ENCODE results near the gene IL5. TPM values are rescaled to one million over a fixed set of nuclear protein-coding genes. Genes with fewer than 3 reads are reported as not detected.
A peak's percentile ranks its signal among the peaks of the same experiment; 100 is the strongest.

IL5 gene
- total and polyA plus RNA-seq, 2 of the 13 experiments (the other 11 are each of a cell fraction or from before 2014, with no cell fraction given): not detected

DNA sequence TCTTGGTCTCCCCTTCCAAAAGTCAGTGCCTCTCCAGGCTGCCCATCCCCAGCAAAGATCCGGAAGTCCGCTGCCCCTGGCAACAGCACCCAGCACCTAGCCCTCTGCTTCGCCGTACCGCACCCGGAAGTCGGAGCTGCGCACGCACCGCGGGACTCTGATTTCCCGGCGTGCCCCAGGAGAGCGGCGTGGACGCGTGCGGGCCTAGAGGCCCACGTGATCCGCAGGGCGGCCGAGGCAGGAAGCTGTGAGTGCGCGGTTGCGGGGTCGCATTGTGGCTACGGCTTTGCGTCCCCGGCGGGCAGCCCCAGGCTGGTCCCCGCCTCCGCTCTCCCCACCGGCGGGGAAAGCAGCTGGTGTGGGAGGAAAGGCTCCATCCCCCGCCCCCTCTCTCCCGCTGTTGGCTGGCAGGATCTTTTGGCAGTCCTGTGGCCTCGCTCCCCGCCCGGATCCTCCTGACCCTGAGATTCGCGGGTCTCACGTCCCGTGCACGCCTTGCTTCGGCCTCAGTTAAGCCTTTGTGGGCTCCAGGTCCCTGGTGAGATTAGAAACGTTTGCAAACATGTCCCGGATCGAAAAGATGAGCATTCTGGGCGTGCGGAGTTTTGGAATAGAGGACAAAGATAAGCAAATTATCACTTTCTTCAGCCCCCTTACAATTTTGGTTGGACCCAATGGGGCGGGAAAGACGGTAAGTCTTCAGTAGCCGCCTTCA is 13.6 kb upstream of the IL5 start, which contains the start of gene RAD50:
Gene RAD50 (plus strand): TSS at position 215 of the 715 bp plus-strand sequence. CDS start 348 bp downstream, at position 563.
- Histone ChIP-seq H3K9me3 (ENCODE audit: low read length) (no peaks in the 10 kb centered on the region), H3K36me3 (replicated peaks in 1 of 2; ENCODE audit: control insufficient read depth in 1 of 2, insufficient read depth in 2 of 2, low read length in 2 of 2) (peaks cover 7 to 14% of the 10 kb centered on the region in 2 experiments; a peak in 3 of 5 replicates), H3K27me3 (ENCODE audit: control insufficient read depth in 1 of 2, insufficient read depth in 2 of 2, low read length in 2 of 2) (no peaks in the 10 kb centered on the region; a peak in 1 of 5 replicates), H3K9ac (ENCODE audit: insufficient read depth, low read depth, low read length) (peak within 1 kb of the TSS; percentile 71), H3K79me2 (ENCODE audit: insufficient read depth, low read length) (peaks cover 31% of the 10 kb centered on the region), H3K4me3 (replicated peaks in 1 of 3; ENCODE audit: insufficient read depth in 1 of 3, low read depth in 2 of 3, low read length in 3 of 3) (peak within 1 kb of the TSS; percentile 71 to 73 (median 72)), H4K20me1 (ENCODE audit: insufficient read depth, low read length) (no peaks in the 10 kb centered on the region), H2AFZ (ENCODE audit: low read length) (peak within 1 kb of the TSS; percentile 43), H3K4me1 (ENCODE audit: insufficient read depth, low read length) (peaks cover 17% of the 10 kb centered on the region; the same call in 1 of the 2 replicates), H3K4me2 (ENCODE audit: low read depth, low read length) (peak within 1 kb of the TSS; percentile 89), H3K27ac (ENCODE audit: extremely low read length, insufficient read depth, low read length) (peak within 1 kb of the TSS; percentile 88)
- DNase-seq (ENCODE audit: low spot score): peak; percentile 85
- ATAC-seq: peak; percentile 96
- TSS peak; percentile 87 for BruUV-seq (replicated peaks)
- in situ Hi-C loops (cut with HindIII; ENCODE audit: extremely low pct_ligation_motif_present, low pct_unique_long_range_greater_than_20kb): no loop called here
- POLR2A ChIA-PET: interaction anchor here (0.9 to 1.8 kb wide), 9 partner anchors 10 to 263 kb away, joined by 3 to 6 read pairs (median 4); partner anchors contain the start of gene SLC22A4
- CTCF ChIA-PET (ENCODE audit: low intra/inter-chr PET ratio, low total read pairs): no interaction called here
- WGBS (ENCODE audit: low lambda C conversion rate): under 1% methylated on average over 23 of the region's 53 CpGs
- FAIRE-seq: peak; percentile 62
- intact Hi-C loops (cut with micrococcal nuclease; ENCODE audit: unreplicated experiment): loop anchor here (1.0 kb wide), 1 partner anchor 31 kb away; no protein-coding TSS in a partner anchor
- no peak for TF ChIP-seq SCMH1 (CRISPR knock-in tag; IDR thresholded peaks at IDR 0.05; ENCODE audit: borderline replicate concordance)
- TF ChIP-seq, protein P1, sequence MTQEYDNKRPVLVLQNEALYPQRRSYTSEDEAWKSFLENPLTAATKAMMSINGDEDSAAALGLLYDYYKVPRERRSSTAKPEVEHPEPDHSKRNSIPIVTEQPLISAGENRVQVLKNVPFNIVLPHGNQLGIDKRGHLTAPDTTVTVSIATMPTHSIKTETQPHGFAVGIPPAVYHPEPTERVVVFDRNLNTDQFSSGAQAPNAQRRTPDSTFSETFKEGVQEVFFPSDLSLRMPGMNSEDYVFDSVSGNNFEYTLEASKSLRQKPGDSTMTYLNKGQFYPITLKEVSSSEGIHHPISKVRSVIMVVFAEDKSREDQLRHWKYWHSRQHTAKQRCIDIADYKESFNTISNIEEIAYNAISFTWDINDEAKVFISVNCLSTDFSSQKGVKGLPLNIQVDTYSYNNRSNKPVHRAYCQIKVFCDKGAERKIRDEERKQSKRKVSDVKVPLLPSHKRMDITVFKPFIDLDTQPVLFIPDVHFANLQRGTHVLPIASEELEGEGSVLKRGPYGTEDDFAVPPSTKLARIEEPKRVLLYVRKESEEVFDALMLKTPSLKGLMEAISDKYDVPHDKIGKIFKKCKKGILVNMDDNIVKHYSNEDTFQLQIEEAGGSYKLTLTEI (CRISPR knock-in tag; conservative IDR thresholded peaks at IDR 0.05): no peak
- TF ChIP-seq HMG20A (CRISPR knock-in tag; IDR thresholded peaks at IDR 0.05; ENCODE audit: borderline replicate concordance): peak; percentile 47; the same call in 1 of the 2 replicates
- TF ChIP-seq NFE2 (CRISPR knock-in tag; IDR thresholded peaks at IDR 0.05): no peak
- TF ChIP-seq MIXL1 (CRISPR knock-in tag; IDR thresholded peaks at IDR 0.05): 0 out of 2 replicates have a peak, but pooled peaks have one; percentile 45
- peak; percentile 99 for TF ChIP-seq ELF4 (CRISPR knock-in tag; IDR thresholded peaks at IDR 0.05; ENCODE audit: borderline replicate concordance)
- no peak for TF ChIP-seq ZNF282 (IDR thresholded peaks at IDR 0.05; ENCODE audit: partially characterized antibody)
- peak; percentile 85 for TF ChIP-seq ZBTB7A (CRISPR knock-in tag; IDR thresholded peaks at IDR 0.05)
- no peak for TF ChIP-seq SOX6 (IDR thresholded peaks at IDR 0.05)
- peak; percentile 62; the same call in 1 of the 2 replicates for TF ChIP-seq SOX6 (CRISPR knock-in tag; IDR thresholded peaks at IDR 0.05)
- TF ChIP-seq, protein P2, sequence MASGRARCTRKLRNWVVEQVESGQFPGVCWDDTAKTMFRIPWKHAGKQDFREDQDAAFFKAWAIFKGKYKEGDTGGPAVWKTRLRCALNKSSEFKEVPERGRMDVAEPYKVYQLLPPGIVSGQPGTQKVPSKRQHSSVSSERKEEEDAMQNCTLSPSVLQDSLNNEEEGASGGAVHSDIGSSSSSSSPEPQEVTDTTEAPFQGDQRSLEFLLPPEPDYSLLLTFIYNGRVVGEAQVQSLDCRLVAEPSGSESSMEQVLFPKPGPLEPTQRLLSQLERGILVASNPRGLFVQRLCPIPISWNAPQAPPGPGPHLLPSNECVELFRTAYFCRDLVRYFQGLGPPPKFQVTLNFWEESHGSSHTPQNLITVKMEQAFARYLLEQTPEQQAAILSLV (CRISPR knock-in tag; IDR thresholded peaks at IDR 0.05; ENCODE audit: borderline replicate concordance): peak; percentile 95
- TF ChIP-seq NFKBIZ (CRISPR knock-in tag; IDR thresholded peaks at IDR 0.05): peak; percentile 95
- TF ChIP-seq U2AF2 (IDR thresholded peaks at IDR 0.05; ENCODE audit: low read depth, low read length): peak; percentile 81; the same call in 1 of the 2 replicates
- TF ChIP-seq CC2D1A (CRISPR knock-in tag; IDR thresholded peaks at IDR 0.05): 0 out of 2 replicates have a peak, but pooled peaks have one; percentile 68
- TF ChIP-seq TEAD3 (CRISPR knock-in tag; optimal IDR thresholded peaks at IDR 0.05; ENCODE audit: borderline replicate concordance): peak; percentile 81
- TF ChIP-seq HNRNPL (IDR thresholded peaks at IDR 0.05; ENCODE audit: low read depth, low read length): peak; percentile 62; the same call in 1 of the 2 replicates
- TF ChIP-seq ZBTB20 (CRISPR knock-in tag; IDR thresholded peaks at IDR 0.05; ENCODE audit: borderline replicate concordance, low read depth): peak; percentile 90; the same call in 1 of the 2 replicates
- TF ChIP-seq ZNF12 (CRISPR knock-in tag; IDR thresholded peaks at IDR 0.05): peak; percentile 76
- TF ChIP-seq ZNF883 (CRISPR knock-in tag; IDR thresholded peaks at IDR 0.05; ENCODE audit: not compliant biosample characterization): peak; percentile 97
- TF ChIP-seq MAFK (conservative IDR thresholded peaks at IDR 0.05 in 1 of 2, IDR thresholded peaks at IDR 0.05 in 1 of 2; ENCODE audit: low read length in 2 of 2): no peak
- TF ChIP-seq ZNF761 (CRISPR knock-in tag; conservative IDR thresholded peaks at IDR 0.05): peak; percentile 95; the same call in 1 of the 2 replicates
- peak; percentile 94 for TF ChIP-seq SRY (CRISPR knock-in tag; IDR thresholded peaks at IDR 0.05)
- TF ChIP-seq KDM1A (CRISPR knock-in tag; IDR thresholded peaks at IDR 0.05): peak; percentile 35; the same call in 1 of the 2 replicates
- peak; percentile 80; the same call in 1 of the 2 replicates for TF ChIP-seq JDP2 (CRISPR knock-in tag; IDR thresholded peaks at IDR 0.05; ENCODE audit: borderline replicate concordance)

All from HepG2 (cell line).